GM12878 (cell line): ENCODE measurements around the gene PSMB10. TPM values are rescaled to one million over a fixed set of nuclear protein-coding genes. Genes with fewer than 3 reads are reported as not detected.

Source experiments
- BCL11A ChIP-seq: IDR thresholded peaks from 2 replicates; pipeline ENCODE4 v1.6.1; 2011; ENCODE audit warnings: low read depth, low read length
- CEBPB ChIP-seq, 2 experiments: fragments of 150-350 bp in 1 of 2; IDR thresholded peaks; 2 replicates each; pipeline ENCODE4 v1.6.1; 2012 to 2014; ENCODE audit warnings: low read depth in 2 of 2, low read length in 2 of 2, borderline replicate concordance in 1 of 2, inconsistent platforms in 1 of 2
- CHD4 ChIP-seq: fragments of 200-600 bp; sonication (generic); IDR thresholded peaks from 2 replicates; pipeline ENCODE4 v1.6.1; 2016; ENCODE audit warnings: mild to moderate bottlenecking
- FOXK2 ChIP-seq: fragments of 450-650 bp; IDR thresholded peaks from 2 replicates; pipeline ENCODE4 v1.6.1; 2017; ENCODE audit warnings: mild to moderate bottlenecking, moderate library complexity
- HCFC1 ChIP-seq: fragments of 150-350 bp; IDR thresholded peaks from 2 replicates; pipeline ENCODE4 v1.6.1; 2014; ENCODE audit warnings: low read length
- HDAC2 ChIP-seq: fragments of 200-600 bp; sonication (generic); IDR thresholded peaks from 2 replicates; pipeline ENCODE4 v1.6.1; 2017
- NBN ChIP-seq: fragments of 450-650 bp; IDR thresholded peaks from 2 replicates; pipeline ENCODE4 v1.6.1; 2016
- NFIC ChIP-seq: IDR thresholded peaks from 2 replicates; pipeline ENCODE4 v1.6.1; 2012; ENCODE audit warnings: low read depth, mild to moderate bottlenecking, inconsistent platforms, low read length, moderate library complexity
- NFXL1 ChIP-seq: fragments of 450-650 bp; IDR thresholded peaks from 2 replicates; pipeline ENCODE4 v1.6.1; 2017; ENCODE audit warnings: antibody characterized with exemption, mild to moderate bottlenecking, borderline replicate concordance
- NR2F1 ChIP-seq: fragments of 450-650 bp; conservative IDR thresholded peaks from 2 replicates; pipeline ENCODE4 v1.6.1; 2017; ENCODE audit warnings: mild to moderate bottlenecking
- RCOR1 ChIP-seq: conservative IDR thresholded peaks from 2 replicates; pipeline ENCODE4 v1.6.1; 2012; ENCODE audit warnings: low read depth, low read length, improper control_type of control experiment
- RFX5 ChIP-seq: IDR thresholded peaks from 2 replicates; pipeline ENCODE4 v1.6.1; 2011; ENCODE audit warnings: low read depth, low read length, improper control_type of control experiment
- STAT1 ChIP-seq: fragments of 450-650 bp; conservative IDR thresholded peaks from 2 replicates; pipeline ENCODE4 v1.6.1; 2014; ENCODE audit warnings: antibody characterized with exemption, mild to moderate bottlenecking
- polyA plus RNA-seq, 11 experiments: library from polyadenylated mRNA; depleted of rRNA in 4 of 11; unstranded in 6 of 11; stranded (reverse) in 5 of 11; fragments of >200 nt; fragmentation: Nextera tagmentation in 4 of 11; fragmentation: Illumina TruSeq in 1 of 11; extraction: Ambion mirVana in 4 of 11; extraction: Trizol in 1 of 11; gene quantifications; 1 replicate in 1 of 11; 2 replicates in 10 of 11; pipeline versions ENCODE4 v1.2.1 to v1.2.3, GENCODE V29; 2011 to 2016; ENCODE audit warnings: inconsistent platforms in 2 of 11, missing spikeins in 2 of 11, low read depth in 1 of 11
- total RNA-seq, 4 experiments: library from RNA; depleted of rRNA in 3 of 4; stranded (reverse); fragments of >200 nt in 3 of 4; fragmentation: Illumina TruSeq in 1 of 4; extraction: Trizol in 1 of 4; gene quantifications; 2 replicates each; pipeline versions ENCODE4 v1.2.1 to v1.2.3, GENCODE V29; 2013 to 2021
- TF ChIP-seq, protein P1 (sequence below): fragments of 450-650 bp; IDR thresholded peaks from 2 replicates; pipeline ENCODE4 v1.6.1; 2016; ENCODE audit warnings: mild to moderate bottlenecking, moderate library complexity, borderline replicate concordance
- TF ChIP-seq, protein P2 (sequence below): IDR thresholded peaks from 2 replicates; pipeline ENCODE4 v1.6.1; 2012; ENCODE audit warnings: low read depth, low read length, improper control_type of control experiment
- TF ChIP-seq, protein P3 (sequence below): fragments of 450-650 bp; IDR thresholded peaks from 2 replicates; pipeline ENCODE4 v1.6.1; 2016; ENCODE audit warnings: mild to moderate bottlenecking
- TF ChIP-seq, protein P4 (sequence below): fragments of 450-650 bp; IDR thresholded peaks from 2 replicates; pipeline ENCODE4 v1.6.1; 2016; ENCODE audit warnings: mild to moderate bottlenecking
- TF ChIP-seq, protein P5 (sequence below): fragments of 150-350 bp; IDR thresholded peaks from 2 replicates; pipeline ENCODE4 v1.6.1; 2014; ENCODE audit warnings: mild to moderate bottlenecking, low read depth, low read length

Gene PSMB10
- total and polyA plus RNA-seq, 10 of the 15 experiments (the other 5 are each of a cell fraction or from before 2014, with no cell fraction given) = 24.1 to 308 (median 151) TPM

DNA sequence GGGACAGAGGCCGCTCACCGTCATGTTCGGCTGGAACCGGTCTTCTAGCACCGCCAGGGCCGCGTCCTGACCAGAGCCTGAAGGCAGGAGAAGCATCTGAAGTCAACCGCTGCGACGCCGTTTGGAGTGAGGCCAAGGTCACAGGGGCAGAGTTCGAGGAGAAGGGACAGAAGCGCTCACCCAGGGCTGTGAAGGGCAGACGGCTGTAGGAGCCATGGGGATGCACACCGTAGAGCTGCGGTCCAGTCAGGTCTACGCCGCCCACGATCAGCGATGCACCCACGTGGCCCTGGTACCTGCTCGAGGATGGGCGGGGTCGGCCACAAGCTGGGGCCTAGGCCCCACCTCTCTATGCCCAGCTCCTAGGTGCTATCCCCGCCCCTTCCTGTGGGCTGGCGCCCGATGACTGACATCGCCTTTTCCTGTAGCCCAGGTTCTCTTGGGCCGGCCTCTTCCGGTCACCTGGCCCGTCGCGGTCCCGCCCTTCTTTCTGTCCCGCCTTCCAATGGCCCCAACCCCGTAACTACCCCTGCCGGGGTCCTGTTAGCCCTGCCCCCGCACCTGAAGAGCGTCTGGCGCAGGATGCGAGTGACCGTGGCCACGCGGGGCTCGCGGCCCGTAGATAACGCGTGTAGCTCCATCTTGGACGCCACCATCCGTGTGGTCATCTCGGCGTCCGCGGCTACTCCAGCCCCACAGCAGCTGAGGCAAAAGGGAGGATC lies 1.1 kb downstream of the PSMB10 start (continued):
- TF ChIP-seq NBN (no peak), BCL11A (no peak), FOXK2 (no peak), NFXL1 (no peak), RCOR1 (no peak), CHD4 (no peak), NFIC (no peak), HCFC1 (peak; percentile 37; the same call in 1 of the 2 replicates), NR2F1 (peak; percentile 81), HDAC2 (no peak), RFX5 (no peak), STAT1 (peak; percentile 88; the same call in 1 of the 2 replicates), CEBPB (IDR thresholded peaks at IDR 0.05; ENCODE audit: borderline replicate concordance in 1 of 2, low read depth in 2 of 2, low read length in 2 of 2) (no peak)
- TF ChIP-seq, protein P1, sequence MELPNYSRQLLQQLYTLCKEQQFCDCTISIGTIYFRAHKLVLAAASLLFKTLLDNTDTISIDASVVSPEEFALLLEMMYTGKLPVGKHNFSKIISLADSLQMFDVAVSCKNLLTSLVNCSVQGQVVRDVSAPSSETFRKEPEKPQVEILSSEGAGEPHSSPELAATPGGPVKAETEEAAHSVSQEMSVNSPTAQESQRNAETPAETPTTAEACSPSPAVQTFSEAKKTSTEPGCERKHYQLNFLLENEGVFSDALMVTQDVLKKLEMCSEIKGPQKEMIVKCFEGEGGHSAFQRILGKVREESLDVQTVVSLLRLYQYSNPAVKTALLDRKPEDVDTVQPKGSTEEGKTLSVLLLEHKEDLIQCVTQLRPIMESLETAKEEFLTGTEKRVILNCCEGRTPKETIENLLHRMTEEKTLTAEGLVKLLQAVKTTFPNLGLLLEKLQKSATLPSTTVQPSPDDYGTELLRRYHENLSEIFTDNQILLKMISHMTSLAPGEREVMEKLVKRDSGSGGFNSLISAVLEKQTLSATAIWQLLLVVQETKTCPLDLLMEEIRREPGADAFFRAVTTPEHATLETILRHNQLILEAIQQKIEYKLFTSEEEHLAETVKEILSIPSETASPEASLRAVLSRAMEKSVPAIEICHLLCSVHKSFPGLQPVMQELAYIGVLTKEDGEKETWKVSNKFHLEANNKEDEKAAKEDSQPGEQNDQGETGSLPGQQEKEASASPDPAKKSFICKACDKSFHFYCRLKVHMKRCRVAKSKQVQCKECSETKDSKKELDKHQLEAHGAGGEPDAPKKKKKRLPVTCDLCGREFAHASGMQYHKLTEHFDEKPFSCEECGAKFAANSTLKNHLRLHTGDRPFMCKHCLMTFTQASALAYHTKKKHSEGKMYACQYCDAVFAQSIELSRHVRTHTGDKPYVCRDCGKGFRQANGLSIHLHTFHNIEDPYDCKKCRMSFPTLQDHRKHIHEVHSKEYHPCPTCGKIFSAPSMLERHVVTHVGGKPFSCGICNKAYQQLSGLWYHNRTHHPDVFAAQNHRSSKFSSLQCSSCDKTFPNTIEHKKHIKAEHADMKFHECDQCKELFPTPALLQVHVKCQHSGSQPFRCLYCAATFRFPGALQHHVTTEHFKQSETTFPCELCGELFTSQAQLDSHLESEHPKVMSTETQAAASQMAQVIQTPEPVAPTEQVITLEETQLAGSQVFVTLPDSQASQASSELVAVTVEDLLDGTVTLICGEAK = peak; percentile 79; the same call in 1 of the 2 replicates
- TF ChIP-seq, protein P2, sequence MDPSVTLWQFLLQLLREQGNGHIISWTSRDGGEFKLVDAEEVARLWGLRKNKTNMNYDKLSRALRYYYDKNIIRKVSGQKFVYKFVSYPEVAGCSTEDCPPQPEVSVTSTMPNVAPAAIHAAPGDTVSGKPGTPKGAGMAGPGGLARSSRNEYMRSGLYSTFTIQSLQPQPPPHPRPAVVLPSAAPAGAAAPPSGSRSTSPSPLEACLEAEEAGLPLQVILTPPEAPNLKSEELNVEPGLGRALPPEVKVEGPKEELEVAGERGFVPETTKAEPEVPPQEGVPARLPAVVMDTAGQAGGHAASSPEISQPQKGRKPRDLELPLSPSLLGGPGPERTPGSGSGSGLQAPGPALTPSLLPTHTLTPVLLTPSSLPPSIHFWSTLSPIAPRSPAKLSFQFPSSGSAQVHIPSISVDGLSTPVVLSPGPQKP = no peak
- TF ChIP-seq, protein P3, sequence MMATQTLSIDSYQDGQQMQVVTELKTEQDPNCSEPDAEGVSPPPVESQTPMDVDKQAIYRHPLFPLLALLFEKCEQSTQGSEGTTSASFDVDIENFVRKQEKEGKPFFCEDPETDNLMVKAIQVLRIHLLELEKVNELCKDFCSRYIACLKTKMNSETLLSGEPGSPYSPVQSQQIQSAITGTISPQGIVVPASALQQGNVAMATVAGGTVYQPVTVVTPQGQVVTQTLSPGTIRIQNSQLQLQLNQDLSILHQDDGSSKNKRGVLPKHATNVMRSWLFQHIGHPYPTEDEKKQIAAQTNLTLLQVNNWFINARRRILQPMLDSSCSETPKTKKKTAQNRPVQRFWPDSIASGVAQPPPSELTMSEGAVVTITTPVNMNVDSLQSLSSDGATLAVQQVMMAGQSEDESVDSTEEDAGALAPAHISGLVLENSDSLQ = peak; percentile 98
- TF ChIP-seq, protein P4, sequence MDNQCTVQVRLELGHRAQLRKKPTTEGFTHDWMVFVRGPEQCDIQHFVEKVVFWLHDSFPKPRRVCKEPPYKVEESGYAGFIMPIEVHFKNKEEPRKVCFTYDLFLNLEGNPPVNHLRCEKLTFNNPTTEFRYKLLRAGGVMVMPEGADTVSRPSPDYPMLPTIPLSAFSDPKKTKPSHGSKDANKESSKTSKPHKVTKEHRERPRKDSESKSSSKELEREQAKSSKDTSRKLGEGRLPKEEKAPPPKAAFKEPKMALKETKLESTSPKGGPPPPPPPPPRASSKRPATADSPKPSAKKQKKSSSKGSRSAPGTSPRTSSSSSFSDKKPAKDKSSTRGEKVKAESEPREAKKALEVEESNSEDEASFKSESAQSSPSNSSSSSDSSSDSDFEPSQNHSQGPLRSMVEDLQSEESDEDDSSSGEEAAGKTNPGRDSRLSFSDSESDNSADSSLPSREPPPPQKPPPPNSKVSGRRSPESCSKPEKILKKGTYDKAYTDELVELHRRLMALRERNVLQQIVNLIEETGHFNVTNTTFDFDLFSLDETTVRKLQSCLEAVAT = no peak
- TF ChIP-seq, protein P5, sequence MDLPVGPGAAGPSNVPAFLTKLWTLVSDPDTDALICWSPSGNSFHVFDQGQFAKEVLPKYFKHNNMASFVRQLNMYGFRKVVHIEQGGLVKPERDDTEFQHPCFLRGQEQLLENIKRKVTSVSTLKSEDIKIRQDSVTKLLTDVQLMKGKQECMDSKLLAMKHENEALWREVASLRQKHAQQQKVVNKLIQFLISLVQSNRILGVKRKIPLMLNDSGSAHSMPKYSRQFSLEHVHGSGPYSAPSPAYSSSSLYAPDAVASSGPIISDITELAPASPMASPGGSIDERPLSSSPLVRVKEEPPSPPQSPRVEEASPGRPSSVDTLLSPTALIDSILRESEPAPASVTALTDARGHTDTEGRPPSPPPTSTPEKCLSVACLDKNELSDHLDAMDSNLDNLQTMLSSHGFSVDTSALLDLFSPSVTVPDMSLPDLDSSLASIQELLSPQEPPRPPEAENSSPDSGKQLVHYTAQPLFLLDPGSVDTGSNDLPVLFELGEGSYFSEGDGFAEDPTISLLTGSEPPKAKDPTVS = no peak
